Right lobe of liver (tissue), 4 donors: ENCODE measurements around the gene RCAN3.

ENCODE experiments used
- POLR2A ChIP-seq: fragments of 450-650 bp; IDR thresholded peaks from one replicate; pipeline ENCODE4 v1.6.1; 2017; ENCODE audit warnings: antibody characterized with exemption, mild to moderate bottlenecking
- TF ChIP-seq, protein P1 (sequence below), 4 donors: fragments of 200-600 bp in 3 of 4; fragments of 450-650 bp in 1 of 4; IDR thresholded peaks; one replicate each; pipeline versions ENCODE4 v1.5.1 to v1.8.0; 2016 to 2022; ENCODE audit warnings: antibody characterized with exemption in 4 of 4, mild to moderate bottlenecking in 2 of 4
- donor health status: DM: no; HTN: no; CAD: no.
- donor health status: DM: no; HTN: no; CAD: no.
- donor health status: DM: no; HTN: yes; CAD: no.

DNA sequence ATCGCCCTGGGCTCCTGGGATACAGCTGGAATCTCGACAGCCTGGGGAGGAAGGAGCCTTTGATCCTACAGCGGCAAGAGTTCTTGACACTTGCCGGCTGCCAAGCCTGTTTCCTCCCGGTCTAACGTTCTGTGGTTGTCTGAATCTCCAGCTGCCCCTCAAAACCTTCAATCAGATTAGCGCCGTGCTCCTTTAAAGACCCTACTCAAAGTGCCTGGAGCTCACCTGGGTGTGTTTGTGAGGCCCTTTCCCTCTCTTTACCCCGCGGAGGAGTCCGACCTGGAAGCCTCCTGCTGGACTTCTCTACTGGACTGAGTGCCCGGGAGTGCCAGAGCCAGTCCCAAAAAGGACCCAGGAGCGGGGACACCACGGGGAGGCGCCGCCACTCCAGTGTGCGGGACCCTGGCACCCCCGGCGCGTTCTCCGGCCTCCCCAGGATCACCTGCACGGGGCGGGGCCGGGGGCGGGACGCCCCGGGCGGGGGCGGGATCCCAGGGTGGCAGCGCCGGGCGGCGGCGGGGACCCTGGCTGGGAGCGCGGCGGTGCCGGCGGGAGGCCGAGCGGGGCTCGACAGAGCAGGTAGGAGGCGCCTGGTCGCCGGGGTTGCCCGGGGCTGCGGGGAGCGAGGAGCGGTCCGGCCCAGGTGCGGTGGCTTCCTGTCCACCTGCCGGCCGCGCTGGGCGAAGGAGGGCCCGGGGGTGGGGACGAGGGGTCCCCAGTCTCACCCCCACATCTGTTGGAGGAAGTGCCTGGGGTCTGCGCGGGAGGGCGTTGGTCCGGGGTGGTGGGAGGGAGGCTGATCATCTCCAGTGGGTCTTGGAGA, 53.2 kb downstream of the RCAN3 start, which contains the start of gene NCMAP:
- TF ChIP-seq, protein P1, sequence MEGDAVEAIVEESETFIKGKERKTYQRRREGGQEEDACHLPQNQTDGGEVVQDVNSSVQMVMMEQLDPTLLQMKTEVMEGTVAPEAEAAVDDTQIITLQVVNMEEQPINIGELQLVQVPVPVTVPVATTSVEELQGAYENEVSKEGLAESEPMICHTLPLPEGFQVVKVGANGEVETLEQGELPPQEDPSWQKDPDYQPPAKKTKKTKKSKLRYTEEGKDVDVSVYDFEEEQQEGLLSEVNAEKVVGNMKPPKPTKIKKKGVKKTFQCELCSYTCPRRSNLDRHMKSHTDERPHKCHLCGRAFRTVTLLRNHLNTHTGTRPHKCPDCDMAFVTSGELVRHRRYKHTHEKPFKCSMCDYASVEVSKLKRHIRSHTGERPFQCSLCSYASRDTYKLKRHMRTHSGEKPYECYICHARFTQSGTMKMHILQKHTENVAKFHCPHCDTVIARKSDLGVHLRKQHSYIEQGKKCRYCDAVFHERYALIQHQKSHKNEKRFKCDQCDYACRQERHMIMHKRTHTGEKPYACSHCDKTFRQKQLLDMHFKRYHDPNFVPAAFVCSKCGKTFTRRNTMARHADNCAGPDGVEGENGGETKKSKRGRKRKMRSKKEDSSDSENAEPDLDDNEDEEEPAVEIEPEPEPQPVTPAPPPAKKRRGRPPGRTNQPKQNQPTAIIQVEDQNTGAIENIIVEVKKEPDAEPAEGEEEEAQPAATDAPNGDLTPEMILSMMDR (IDR thresholded peaks at IDR 0.05): peak in 2 of 4 donors; percentile 35 to 42
- TF ChIP-seq POLR2A: no peak
